Lung (tissue), 12 donors: ENCODE results near the gene FOXA2. TPM values are rescaled to one million over a fixed set of nuclear protein-coding genes. Genes with fewer than 3 reads are reported as not detected.

Source experiments
- ATAC-seq: fragments of 200-7000 bp; cut with Tn5 transposase; one replicate; pipeline ENCODE4 v1.9.1; 2020; ENCODE audit warnings: moderate number of reproducible peaks; ENCODE audit not compliant: insufficient read depth, low FRiP score
- DNase-seq, 3 donors: peaks; one replicate each; pipeline ENCODE4 v3.0.0-alpha.2; 2013 to 2017
- H3K27ac ChIP-seq, 2 donors: one replicate each; pipeline ENCODE4 v1.5.1; 2013; ENCODE audit warnings: mild to moderate bottlenecking in 2 of 2, moderate library complexity in 2 of 2, control low read depth in 1 of 2, inconsistent platforms in 1 of 2, low read depth in 1 of 2, low read length in 1 of 2
- H3K27me3 ChIP-seq, 3 donors: one replicate each; pipeline ENCODE4 v1.5.1; 2013; ENCODE audit warnings: low read length in 2 of 3; ENCODE audit not compliant: control insufficient read depth in 3 of 3, insufficient read depth in 3 of 3
- H3K36me3 ChIP-seq, 4 donors: one replicate each; pipeline ENCODE4 v1.5.1; 2013; ENCODE audit warnings: low read length in 4 of 4, mild to moderate bottlenecking in 1 of 4, moderate library complexity in 1 of 4; ENCODE audit not compliant: control insufficient read depth in 4 of 4, insufficient read depth in 4 of 4
- H3K4me1 ChIP-seq, 5 donors: one replicate each; pipeline ENCODE4 v1.5.1; 2013; ENCODE audit warnings: low read length in 5 of 5, mild to moderate bottlenecking in 2 of 5, moderate library complexity in 1 of 5; ENCODE audit not compliant: control insufficient read depth in 5 of 5, insufficient read depth in 5 of 5
- H3K4me3 ChIP-seq: one replicate; pipeline ENCODE4 v1.5.1; 2013; ENCODE audit warnings: mild to moderate bottlenecking, control low read depth, moderate library complexity
- H3K9ac ChIP-seq, 2 donors: one replicate each; pipeline ENCODE4 v1.5.1; 2013; ENCODE audit warnings: low read length in 2 of 2, control low read depth in 1 of 2; ENCODE audit not compliant: insufficient read depth in 1 of 2
- H3K9me3 ChIP-seq, 4 donors: one replicate each; pipeline ENCODE4 v1.5.1; 2013; ENCODE audit warnings: low read length in 3 of 4, mild to moderate bottlenecking in 1 of 4, moderate library complexity in 1 of 4; ENCODE audit not compliant: control insufficient read depth in 4 of 4, insufficient read depth in 3 of 4
- CTCF ChIP-seq: IDR thresholded peaks from 2 replicates; pipeline ENCODE4 v1.5.1; 2012; ENCODE audit warnings: mild to moderate bottlenecking; ENCODE audit errors: control extremely low read depth, extremely low read depth
- WGBS, 2 donors: extraction: QIAGEN DNeasy Blood & Tissue Kit; methylation state at CpG; one replicate each; pipeline ENCODE4 v1.1.7; 2013; 5-methylcytosine and 5-hydroxymethylcytosine counted together
- polyA plus RNA-seq, 2 donors: library from polyadenylated mRNA; stranded (reverse); fragments of 200-250 nt; gene quantifications; one replicate each; pipeline ENCODE4 v1.2.1, GENCODE V29; 2013
- total RNA-seq, 2 donors: library from RNA; depleted of rRNA in 1 of 2; stranded (reverse); fragments of >200 nt in 1 of 2; gene quantifications; one replicate each; pipeline ENCODE4 v1.2.1, GENCODE V29; 2014 to 2021
- donor health status: control.
- donor health status: control.
- donor health status: Bipolar disorder and iron deficiency.
- donor health status: healthy.
- donor health status: DM: yes; HTN: yes; CAD: no.

FOXA2 gene
- total and polyA plus RNA-seq, 4 donors = 10.0 to 39.5 (median 17.6) TPM

GRCh38 chr20:22567944-22568871 lies 16.2 kb downstream of the FOXA2 start:
- Histone ChIP-seq H3K9me3 (peaks cover 0 to 7% (median 0%) of the 10 kb centered on the region in 4 donors), H3K4me1 (peaks cover 0 to 12% (median 0%) of the 10 kb centered on the region in 5 donors), H3K4me3 (no peak overlapping the region), H3K27ac (peak overlapping the region in 1 of 2 donors; percentile 91), H3K27me3 (peaks cover 0 to 88% (median 77%) of the 10 kb centered on the region in 3 donors), H3K9ac (peak overlapping the region; percentile 44 to 67), H3K36me3 (no peaks in the 10 kb centered on the region)
- ATAC-seq = peak; percentile 54
- DNase-seq = peak in 1 of 3 donors; percentile 8
- WGBS, 2 donors = 4 to 5% methylated on average over 57 of the region's 57 CpGs
- no peak for TF ChIP-seq CTCF

- no peak overlapping the region for H3K27ac ChIP-seq
- no peak for TF ChIP-seq CTCF
Observed at GRCh38 chr20:22566876-22567658, 17.3 kb downstream of the FOXA2 start.

GRCh38 chr20:22563062-22563965 lies 21.1 kb downstream of the FOXA2 start:
- Histone ChIP-seq H3K9ac (no peak overlapping the region), H3K4me3 (no peak overlapping the region), H3K27ac (no peak overlapping the region), H3K27me3 (peaks cover 0 to 93% (median 85%) of the 10 kb centered on the region in 3 donors), H3K36me3 (no peaks in the 10 kb centered on the region), H3K9me3 (peaks cover 0 to 5% (median 0%) of the 10 kb centered on the region in 4 donors), H3K4me1 (peaks cover 0 to 4% (median 0%) of the 10 kb centered on the region in 5 donors)
- TF ChIP-seq CTCF = no peak
- ATAC-seq = no peak
- WGBS, 2 donors = 14 to 16% methylated on average over 7 of the region's 7 CpGs
- peak in 2 of 3 donors; percentile 31 to 56 for DNase-seq

More at GRCh38 chr20:22566876-22567658, 17.3 kb downstream of the FOXA2 start:
- no peak for DNase-seq
- Histone ChIP-seq H3K4me3 (no peak overlapping the region), H3K9ac (no peak overlapping the region), H3K4me1 (peaks cover 0 to 12% (median 0%) of the 10 kb centered on the region in 5 donors), H3K27me3 (peaks cover 0 to 90% (median 77%) of the 10 kb centered on the region in 3 donors), H3K36me3 (no peaks in the 10 kb centered on the region), H3K9me3 (peaks cover 0 to 5% (median 0%) of the 10 kb centered on the region in 4 donors)
- 13 to 26% methylated on average over 13 of the region's 13 CpGs for WGBS, 2 donors
- ATAC-seq = no peak
